Activated T-cell treated with anti-CD3 and anti-CD28 coated beads, Interleukin-2, amount 50 U/mL, for 48 hours (primary cell): Measurements from ENCODE around the gene ADH5.
"Not testable (repeated sequence)": the region's sequence is repeated elsewhere in the genome, so short reads cannot be mapped to it uniquely, and the experiment has no call there.

ENCODE experiments used
- DNase-seq, 2 experiments: peaks; one replicate each; pipeline ENCODE4 v3.0.0-alpha.2; 2020

ADH5 gene

DNA sequence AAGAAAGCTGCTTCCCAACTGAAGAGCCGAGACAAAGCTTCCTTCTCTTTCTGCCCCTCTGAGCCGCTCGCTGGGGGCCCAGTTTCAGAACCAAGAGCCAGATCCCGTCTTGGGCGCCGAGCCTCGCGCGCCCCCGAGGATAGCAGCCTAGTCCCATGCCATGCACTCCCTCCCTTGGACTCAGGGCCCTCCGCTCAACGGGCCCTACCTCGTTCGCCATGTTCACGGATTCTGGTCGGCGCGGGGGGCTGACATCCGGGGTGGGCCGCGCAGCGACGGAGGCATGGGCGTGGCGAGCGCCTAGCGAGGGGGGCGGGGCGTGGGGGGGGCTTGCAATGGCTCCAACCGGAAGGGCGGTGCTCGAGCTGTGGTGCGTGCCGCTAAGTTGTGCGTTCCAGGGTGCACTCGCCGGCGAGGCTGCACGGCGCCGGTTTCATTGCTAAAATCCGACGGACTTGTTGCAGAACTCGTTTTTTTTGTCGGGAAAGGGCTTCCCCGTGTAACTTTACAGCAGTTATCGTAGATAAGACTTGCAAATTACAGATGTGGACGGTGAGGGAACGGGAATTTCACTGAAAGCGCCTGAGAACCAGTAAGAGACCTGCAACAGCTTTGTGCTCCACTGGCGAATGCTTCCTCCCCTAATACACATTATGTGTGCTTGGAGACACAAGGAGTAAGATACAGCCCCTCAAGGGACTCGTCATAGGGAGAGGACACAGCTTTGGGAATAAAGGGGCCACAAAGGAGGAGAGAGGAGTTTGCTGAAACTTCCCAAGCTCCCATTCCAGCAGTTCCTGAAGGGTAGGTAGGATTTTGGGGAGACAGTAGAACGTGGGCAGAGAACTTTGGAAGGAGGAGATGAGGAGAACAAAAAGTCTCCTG, at the start of gene ADH5:
Gene ADH5, minus strand, starts transcription at position 308 of the 885 bp plus-strand sequence. Its CDS starts 88 bp downstream, at position 220.
- peak; percentile 90 to 91 for DNase-seq

DNA sequence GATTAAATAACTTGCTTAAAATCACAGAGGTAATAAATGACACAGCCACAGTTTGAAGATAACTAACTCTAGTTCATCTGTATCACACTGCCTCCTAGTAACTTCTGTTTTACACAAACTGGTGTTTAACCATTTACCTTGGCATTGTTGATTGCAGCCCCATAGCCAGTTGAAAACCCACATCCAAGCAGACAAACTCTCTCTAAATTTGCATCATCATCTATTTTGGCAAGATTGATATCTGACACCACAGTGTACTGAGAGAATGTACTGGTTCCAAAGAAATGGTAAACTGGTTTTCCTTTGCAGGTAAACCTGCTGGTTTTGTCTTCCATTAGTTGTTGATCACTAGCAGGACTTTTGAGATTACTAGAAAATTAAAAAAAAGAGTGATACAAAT, 47.7 kb upstream of the ADH5 start:
- DNase-seq = no peak

DNA sequence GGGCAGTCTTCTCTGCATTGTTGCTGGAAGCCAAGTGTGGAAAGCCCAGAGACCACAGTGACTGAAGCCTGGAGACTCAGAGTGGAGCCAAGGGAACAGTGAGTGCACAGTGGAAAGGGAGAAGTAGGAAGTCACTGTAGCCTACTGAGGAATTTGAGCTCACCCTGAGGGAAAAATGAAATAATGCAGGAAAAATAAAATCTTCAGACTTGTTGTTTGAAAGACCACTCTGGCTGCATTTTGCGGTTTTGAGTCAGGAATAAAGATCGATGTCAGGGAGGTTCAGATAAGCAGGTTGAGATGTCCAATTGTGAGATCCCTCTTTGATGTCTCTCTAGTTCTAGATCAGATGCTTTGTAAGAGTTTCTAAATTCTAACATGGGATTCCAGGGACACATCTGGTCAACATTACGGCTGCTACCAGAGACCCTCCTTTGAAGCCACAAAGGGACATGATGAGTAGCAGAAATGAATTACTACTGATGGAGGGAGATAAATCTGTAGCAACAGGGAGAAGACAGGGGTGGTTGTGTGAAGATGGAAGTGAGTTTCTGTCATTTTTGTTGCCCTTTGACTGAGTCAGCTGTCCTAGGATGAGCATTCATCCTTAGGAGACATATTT, 47.1 kb upstream of the ADH5 start:
- no peak for DNase-seq

DNA sequence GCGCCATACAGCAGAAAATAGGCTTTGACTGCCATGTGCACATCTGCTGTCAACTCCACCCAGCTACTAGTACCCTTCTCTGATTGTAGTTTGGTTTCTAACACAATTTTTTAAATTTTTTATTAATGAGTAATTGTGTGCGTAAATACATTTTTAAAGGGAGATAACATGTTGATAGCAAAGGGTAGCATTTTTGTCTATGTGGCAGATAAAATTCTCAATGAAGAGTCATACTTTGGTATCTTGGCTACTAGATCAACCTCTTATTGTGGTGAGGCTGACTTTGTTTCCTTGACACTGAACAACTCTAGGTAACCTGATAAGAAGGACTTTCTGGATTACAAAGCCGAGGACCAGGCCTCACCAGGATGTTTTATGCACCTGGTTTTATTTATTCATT, 46.0 kb upstream of the ADH5 start:
- no peak for DNase-seq

DNA sequence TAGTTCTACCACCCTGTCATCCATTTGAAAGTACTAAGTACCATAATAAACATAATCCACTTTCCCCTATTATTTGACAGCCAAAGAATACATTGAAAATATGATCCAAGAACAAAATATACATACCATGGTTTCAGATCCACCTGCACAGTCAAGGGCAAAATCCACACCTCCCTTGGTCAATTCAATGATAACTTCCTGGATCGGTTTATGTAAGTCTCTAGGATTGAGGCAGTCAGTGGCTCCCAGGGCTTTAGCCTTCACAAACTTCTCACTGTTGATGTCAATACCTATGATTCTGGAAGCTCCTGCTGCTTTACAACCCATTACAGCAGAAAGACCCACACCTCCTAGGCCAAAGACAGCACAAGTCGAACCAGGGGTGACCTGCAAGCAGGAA, 42.8 kb upstream of the ADH5 start:
- DNase-seq = no peak

DNA sequence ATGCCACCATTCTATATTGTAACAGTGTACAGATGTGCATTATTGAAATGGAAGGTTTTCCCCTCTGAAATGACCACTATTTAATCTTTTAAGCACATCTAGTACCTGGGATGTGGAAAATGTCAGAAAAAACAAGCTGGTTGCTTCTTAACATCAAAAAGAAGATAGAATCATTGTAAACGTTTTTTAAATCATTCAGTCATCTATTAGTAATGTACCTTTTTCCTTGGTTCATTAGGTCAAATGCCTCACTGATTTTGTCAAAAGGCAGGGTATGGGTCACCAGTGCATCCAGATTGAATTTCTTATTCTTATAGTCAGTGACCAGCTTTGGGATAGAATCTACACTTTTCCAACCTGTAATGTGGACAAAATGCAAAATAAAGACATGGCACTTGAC, 37.8 kb upstream of the ADH5 start:
- DNase-seq = no peak

DNA sequence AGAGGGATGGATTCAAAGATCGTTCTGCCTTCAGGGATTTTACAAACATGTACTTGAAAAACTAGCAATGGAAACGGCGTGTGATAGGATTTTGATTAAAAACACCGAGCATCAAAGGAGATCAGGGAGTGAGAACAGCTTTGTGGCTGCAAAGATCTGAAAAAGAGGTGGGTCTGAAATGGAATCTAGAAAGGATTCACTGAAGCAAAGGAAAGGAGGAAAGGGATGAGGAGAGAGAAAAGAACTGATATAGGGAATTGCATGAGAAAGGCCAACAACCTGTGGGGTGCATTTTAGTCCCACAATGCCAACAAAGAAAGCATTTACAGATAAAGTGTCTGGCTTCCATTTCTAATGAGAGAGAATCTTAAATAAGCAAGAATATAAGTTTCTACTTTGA, 32.4 kb upstream of the ADH5 start:
- DNase-seq = no peak

DNA sequence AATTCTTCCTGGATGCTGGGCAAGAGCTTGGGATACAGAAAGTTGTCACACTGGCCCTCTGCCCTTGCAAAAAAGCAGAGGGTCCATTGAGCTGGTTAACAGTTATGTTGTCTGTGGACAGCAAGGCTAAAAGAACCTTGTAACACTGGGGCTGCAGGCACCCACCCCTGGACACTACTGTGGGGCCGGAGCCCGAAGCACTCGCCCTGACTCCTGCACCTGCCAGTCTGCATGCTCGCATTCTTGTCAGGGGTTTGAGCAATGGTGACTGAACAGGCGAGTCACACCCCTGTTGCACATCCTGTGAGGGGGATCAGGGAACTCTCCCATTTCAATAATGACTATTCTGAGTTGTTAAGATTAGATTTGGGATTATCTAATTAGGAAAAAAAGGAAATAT, 31.9 kb upstream of the ADH5 start:
- DNase-seq = no peak

DNA sequence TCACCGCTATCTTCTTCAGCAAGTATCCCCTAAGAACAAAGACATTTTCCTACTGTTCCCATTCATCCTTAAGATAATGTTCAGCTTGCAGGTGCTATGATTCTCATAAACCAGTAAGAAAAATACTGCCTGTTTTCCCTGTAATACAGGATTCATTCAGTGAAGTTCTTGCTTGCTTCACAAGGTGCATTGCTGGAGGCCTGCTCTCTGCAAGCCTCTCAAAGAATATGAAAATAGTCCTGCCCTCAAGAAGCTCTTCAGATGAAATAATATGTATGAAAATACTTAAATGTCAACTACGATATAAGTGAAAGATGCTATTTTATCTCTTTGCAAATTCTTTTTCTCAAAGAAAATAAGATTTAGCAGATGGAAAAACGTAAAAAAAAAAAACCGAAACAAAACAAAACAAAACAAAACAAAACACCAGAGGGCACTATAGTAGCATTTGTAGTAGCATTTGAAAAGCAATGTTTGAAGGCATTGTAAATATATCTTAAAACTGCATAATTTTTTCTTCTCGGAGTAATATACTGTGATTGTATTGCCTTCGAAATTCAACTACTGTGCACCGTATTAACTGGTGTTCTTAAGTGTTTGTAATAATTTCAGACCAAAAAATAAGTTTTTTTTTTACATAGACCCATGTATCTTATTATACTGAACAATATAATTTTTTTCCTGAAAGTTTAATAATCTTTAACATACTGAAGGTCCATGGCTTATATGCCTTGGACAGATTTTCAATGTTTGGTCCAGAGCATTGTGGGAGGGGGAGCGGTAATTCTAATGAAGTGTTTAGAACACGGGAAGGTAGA, 29.5 kb upstream of the ADH5 start:
- DNase-seq = no peak

DNA sequence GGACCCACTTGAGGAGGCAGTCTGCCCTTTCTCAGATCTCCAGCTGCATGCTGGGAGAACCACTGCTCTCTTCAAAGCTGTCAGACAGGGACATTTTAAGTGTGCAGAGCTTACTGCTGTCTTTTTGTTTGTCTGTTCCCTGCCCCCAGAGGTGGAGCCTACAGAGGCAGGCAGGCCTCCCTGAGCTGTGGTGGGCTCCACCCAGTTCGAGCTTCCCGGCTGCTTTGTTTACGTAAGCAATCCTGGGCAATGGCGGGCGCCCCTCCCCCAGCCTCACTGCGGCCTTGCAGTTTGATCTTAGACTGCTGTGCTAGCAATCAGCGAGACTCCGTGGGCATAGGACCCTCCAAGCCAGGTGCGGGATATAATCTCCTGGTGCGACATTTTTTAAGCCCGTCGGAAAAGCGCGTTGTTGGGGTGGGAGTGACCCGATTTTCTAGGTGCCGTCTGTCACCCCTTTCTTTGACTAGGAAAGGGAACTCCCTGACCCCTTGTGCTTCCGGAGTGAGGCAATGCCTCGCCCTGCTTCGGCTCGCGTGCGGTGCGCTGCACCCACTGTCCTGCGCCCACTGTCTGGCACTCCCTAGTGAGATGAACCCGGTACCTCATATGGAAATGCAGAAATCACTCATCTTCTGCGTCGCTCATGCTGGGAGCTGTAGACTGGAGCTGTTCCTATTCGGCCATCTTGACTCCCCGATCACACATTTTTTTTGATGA, 28.7 kb upstream of the ADH5 start:
- DNase-seq = not testable (repeated sequence)

DNA sequence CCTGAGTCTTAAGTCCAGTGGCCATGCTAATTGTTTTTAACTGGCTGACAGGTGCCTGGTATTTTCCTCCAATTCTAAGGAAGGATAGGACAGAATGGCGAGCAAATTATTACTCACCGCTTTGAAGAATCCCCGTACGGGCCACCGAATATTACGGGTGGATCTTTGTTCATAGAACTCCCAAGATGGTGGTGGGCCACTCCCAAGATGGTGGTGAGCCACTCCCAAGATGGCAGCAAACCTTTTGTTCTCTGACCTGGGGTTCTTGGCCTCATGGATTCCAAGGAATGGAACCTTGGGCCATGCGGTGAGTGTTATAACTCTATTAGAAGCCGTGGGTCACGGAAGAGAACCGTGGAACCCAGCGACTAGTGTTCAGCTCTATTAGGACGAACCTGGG, 20.7 kb upstream of the ADH5 start:
- not testable (repeated sequence) for DNase-seq

DNA sequence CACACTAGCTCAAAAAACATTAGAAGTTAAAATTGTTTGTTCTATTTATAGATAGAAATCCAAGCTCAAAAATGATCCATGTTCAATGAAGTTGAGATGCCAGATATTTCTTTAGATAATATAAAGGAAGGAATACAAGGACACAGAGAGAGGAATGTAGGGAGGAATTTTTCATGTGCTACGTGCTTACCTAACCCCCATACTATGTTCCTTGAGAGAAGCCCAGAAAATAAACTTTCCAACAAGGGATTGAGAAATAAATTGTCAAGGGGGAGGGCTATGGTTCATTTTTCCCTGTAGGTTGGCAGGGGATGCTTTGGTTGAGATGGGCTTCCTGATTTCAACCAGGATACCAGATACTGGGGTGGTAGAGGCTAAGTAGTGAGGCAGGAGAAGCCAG, 15.6 kb upstream of the ADH5 start:
- DNase-seq = no peak

DNA sequence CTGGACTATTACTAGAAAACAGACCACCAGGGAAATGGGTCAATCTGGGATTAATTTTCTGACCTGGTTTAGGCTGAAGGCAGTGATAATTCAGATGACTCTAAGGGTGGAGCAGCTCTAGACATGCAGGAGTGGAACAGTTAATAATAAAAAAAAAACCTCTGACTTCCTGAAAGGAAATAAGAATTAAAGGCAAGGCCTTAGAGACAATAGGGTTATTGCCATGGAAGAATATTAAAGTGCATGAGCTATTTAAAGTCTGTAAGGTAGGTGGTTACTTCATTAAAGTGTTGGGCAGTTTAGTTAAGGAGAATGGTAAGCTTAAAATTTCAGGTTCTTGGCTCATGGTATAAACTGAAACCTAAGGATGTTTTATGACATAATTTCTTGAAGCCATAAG, 14.6 kb upstream of the ADH5 start:
- no peak for DNase-seq

DNA sequence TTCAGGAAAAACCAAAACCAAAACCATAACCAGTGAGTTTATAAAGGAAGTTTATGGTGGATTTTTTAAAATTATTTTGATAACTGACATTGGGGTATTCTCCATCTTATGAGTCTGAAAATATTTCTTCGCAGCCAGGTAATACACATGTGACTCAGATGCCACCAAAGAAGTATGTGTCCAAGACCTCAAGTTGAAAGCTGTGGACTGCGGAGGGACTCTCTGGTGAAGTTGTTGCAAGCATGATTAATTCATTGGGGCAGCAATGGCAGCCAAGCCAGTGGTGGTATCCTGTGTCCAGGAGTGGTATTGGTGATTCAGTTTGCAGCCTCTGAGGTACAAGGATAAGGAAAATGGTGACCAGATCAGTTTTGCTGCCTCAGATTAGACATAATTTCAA, 14.0 kb upstream of the ADH5 start:
- no peak for DNase-seq

DNA sequence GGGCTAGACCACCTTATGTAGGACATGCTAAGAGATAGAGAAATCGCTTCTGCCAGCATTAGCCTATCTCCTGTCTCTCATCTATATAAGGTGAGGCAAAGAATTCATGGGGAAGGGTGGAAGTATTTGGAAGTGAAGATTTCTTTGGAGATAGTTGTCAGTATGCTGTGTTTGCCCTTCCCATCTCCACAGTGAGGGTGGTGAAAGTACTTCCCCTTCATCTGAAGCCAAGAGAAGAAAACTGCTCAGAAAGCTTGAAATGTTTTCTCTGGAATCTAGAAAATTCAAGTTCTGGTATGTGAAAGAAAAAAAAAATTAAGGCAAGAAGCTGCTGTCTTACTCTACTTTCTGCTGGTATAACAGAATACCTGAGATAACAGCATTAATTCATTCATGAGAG, 12.3 kb upstream of the ADH5 start:
- no peak for DNase-seq

DNA sequence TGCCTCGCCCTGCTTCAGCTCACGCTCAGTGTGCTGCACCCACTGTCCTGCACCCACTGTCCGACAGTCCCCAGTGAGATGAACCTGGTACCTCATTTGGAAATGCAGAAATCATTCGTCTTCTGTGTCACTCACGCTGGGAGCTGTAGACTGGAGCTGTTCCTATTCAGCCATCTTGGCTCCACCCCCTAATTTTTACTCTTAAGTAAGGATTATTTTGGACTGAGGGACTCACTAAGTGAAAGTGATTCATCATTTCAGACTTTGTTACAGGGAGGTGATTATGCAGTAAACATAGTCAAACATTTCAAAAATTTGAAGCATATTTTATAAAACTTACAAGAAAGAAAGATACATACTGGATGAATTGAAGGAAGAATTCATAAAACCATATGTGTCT, 11.2 kb upstream of the ADH5 start:
- not testable (repeated sequence) for DNase-seq

DNA sequence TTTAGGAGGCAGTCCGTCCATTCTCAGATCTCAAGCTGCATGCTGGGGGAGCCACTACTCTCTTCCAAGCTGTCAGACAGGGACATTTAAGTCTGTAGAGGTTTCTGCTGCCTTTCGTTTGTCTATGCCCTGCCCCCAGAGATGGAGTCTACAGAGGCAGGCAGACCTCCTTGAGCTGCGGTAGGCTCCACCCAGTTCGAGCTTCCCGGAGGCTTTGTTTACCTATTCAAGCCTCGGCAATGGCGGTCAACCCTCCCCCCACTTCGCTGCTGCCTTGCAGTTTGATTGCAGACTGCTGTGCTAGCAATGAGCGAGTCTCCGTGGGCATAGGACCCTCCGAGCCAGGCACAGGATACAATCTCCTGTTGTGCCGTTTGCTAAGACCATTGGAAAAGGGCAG, 10.7 kb upstream of the ADH5 start:
- DNase-seq = no peak

DNA sequence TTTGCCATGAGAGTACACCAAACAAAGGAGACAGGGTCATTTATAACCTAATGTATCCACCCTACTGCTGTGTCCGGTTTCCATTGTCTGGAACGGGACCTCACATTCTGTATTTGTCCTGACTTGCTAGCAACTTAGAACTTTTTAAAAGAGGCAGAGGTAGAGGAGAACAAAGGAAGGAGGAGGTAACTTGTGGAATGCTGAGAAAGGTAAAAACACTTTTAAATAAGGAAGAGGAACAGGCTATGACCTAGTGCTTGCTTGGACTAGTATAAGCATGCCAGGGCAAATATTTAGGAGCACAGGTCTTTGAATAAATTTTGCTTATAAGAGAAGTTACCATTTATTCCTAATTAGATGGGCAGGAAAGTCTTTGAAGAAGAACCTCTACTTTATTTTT, 3.3 kb upstream of the ADH5 start:
- not testable (repeated sequence) for DNase-seq

DNA sequence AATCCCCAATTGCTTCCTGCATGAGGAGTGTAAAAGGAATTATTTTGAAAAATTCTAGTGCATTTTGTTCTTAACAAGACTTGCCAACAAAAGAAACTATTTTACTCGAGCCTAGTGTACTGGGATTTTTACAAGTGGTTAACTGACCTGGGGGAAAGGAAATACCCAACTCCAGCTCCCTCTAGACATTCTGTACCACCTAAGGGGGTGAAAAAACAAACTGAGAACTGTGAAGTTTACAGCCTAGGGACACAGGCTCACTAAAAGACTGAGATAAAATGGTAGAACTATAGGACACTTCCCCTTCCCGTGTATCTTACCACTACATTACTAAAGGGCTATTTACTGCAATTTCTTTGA, 2.6 kb upstream of the ADH5 start:
- DNase-seq = no peak

DNA sequence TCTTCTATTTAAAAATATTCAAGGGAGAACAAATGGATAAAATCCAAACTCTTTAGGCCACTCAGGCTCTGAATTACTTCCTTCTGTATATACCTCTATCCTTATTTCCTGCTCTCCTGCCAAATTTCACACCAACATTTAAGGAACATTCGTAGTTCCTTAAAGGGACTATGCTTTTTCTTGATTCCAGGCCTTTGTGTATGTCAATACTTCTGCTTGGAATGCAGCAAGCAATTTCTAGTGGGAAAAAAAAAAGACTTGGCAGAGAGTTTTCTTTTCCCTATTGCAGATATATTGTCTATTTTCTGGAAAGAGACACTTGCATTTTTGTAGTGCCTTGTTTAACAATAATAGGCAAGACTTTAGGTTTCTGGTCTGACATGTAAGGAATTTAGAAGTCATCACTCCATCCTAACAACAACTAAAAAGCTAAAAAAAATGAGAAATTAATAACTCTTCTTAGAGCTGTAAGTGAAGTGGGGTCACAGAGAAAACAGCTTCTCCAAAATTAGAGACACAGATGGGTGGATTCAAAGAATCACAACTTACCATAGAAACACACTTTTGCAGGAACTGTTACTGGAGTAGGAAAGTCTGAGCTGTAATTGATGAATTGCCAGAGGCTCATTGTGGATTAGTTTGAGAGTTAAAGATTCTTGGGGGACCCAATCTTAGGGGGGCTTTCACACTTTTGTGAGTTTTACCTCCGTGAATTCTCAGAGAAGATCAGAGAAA, 2.1 kb upstream of the ADH5 start:
- no peak for DNase-seq

DNA sequence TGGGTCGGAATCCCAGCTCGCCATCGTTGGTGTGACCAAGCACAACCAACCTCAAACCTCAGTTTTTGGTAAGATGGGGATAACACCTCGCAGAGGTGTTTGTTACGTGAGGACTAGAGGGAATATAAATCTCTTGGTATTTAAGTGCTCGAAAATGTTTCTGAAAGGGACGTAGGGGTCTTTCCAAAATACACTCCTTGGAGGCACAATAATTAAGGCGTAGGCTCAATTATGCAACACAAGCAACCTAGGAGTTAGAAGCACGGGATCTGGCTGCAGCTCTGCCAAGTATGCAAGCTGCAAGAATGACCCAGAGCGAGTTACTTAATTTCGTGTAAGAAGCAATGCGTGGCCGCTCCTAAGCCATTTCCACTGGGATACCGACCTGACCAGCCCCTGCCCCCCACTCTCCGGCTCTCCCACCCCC, 552 bp downstream of the ADH5 start:
- peak in 1 of 2 experiments; percentile 26 for DNase-seq

DNA sequence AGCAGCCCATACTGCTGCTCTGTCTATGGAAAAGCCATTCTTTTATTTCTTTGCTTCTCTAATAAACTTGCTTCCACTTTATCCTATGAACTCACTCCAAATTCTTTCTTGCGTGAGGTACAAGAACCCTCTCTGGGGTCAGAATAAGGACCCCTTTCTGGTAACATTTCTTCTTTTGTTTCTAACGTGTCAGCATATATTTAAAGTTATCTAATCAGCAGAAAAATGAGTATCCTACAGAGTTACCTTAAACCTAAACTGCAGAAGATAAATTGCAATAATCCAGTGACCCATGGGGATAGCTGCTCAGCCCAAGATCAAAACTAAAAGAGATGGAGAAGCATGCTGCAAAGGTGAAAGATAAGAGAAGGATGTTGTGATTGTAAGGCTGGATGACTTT, 4.0 kb downstream of the ADH5 start:
- no peak for DNase-seq
